SK-N-SH treated with all-trans-retinoic acid at 6 μM for 48 hours (cell line): Measurements from ENCODE around the gene DDI2.

ENCODE experiments used
- TCF4 ChIP-seq: fragments of 250-450 bp; sonication (Bioruptor Pico); IDR thresholded peaks from 2 replicates; pipeline ENCODE4 v1.8.0; 2021; ENCODE audit warnings: mild to moderate bottlenecking, moderate library complexity, borderline replicate concordance
- ZNF70 ChIP-seq: fragments of 450-650 bp; formaldehyde crosslinking; IDR thresholded peaks from 2 replicates; pipeline ENCODE4 v1.5.0; 2020; ENCODE audit warnings: mild to moderate bottlenecking, moderate library complexity
- TF ChIP-seq, protein P1 (sequence below): fragments of 250-450 bp; sonication (Bioruptor Pico); IDR thresholded peaks from 2 replicates; pipeline ENCODE4 v1.5.0; 2020; ENCODE audit warnings: mild to moderate bottlenecking, moderate library complexity

GRCh38 chr1:15620155-15620545 lies 2.9 kb downstream of the DDI2 start:
- TF ChIP-seq TCF4: no peak
- no peak for TF ChIP-seq ZNF70 (CRISPR knock-in tag)
- TF ChIP-seq, protein P1, sequence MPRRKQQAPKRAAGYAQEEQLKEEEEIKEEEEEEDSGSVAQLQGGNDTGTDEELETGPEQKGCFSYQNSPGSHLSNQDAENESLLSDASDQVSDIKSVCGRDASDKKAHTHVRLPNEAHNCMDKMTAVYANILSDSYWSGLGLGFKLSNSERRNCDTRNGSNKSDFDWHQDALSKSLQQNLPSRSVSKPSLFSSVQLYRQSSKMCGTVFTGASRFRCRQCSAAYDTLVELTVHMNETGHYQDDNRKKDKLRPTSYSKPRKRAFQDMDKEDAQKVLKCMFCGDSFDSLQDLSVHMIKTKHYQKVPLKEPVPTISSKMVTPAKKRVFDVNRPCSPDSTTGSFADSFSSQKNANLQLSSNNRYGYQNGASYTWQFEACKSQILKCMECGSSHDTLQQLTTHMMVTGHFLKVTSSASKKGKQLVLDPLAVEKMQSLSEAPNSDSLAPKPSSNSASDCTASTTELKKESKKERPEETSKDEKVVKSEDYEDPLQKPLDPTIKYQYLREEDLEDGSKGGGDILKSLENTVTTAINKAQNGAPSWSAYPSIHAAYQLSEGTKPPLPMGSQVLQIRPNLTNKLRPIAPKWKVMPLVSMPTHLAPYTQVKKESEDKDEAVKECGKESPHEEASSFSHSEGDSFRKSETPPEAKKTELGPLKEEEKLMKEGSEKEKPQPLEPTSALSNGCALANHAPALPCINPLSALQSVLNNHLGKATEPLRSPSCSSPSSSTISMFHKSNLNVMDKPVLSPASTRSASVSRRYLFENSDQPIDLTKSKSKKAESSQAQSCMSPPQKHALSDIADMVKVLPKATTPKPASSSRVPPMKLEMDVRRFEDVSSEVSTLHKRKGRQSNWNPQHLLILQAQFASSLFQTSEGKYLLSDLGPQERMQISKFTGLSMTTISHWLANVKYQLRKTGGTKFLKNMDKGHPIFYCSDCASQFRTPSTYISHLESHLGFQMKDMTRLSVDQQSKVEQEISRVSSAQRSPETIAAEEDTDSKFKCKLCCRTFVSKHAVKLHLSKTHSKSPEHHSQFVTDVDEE: no peak
